Mammary epithelial cell (primary cell): ENCODE data around the gene HNRNPU.

Source experiments
- CTCF ChIP-seq, 2 donors: IDR thresholded peaks in 1 of 2; conservative IDR thresholded peaks in 1 of 2; 2 replicates each; pipeline ENCODE4 v1.5.1; 2011 to 2012; ENCODE audit warnings: inconsistent platforms in 2 of 2, low read length in 2 of 2, mild to moderate bottlenecking in 2 of 2, control low read depth in 1 of 2, low read depth in 1 of 2; ENCODE audit not compliant: insufficient read depth in 1 of 2; ENCODE audit errors: extremely low read depth in 1 of 2
- EZH2 ChIP-seq: IDR thresholded peaks from 2 replicates; pipeline ENCODE4 v1.6.1; 2012; ENCODE audit warnings: low read length, inconsistent platforms, borderline replicate concordance

GRCh38 chr1:244830639-244831038 is 33.7 kb downstream of the HNRNPU start:
- TF ChIP-seq CTCF (conservative IDR thresholded peaks at IDR 0.05 in 1 of 2, IDR thresholded peaks at IDR 0.05 in 1 of 2; ENCODE audit: extremely low read depth in 1 of 2, insufficient read depth in 1 of 2, low read depth in 1 of 2, low read length in 2 of 2) (no peak), EZH2 (no peak)
